Medulla oblongata (tissue), 1 donor: Measurements from ENCODE around the gene RHBDL2.
"Not testable (repeated sequence)": the region's sequence is repeated elsewhere in the genome, so short reads cannot be mapped to it uniquely, and the experiment has no call there.

Experiments
- DNase-seq: peaks from one replicate; pipeline ENCODE4 v3.0.0-alpha.2; 2015; ENCODE audit errors: extremely low spot score

RHBDL2 gene

GRCh38 chr1:38941527-38942019 lies at the start of gene RHBDL2:
TSS of gene RHBDL2 (minus strand) at chr1:38941830. CDS start at chr1:38919212, 22,618 bp downstream.
- peak; percentile 88 for DNase-seq

- peak; percentile 97 for DNase-seq
Observed at GRCh38 chr1:38990738-38991637, 49.4 kb upstream of the RHBDL2 start, which contains the start of gene AKIRIN1. TSS of gene AKIRIN1 (plus strand) at chr1:38991276. CDS start at chr1:38991381, 105 bp downstream.

- no peak for DNase-seq
Observed at GRCh38 chr1:38990386-38990737, 48.7 kb upstream of the RHBDL2 start.

- DNase-seq, result peak; percentile 21
Observed at GRCh38 chr1:38989979-38990378, 48.3 kb upstream of the RHBDL2 start.

- not testable (repeated sequence) for DNase-seq
Observed at GRCh38 chr1:38979380-38979779, 37.8 kb upstream of the RHBDL2 start.

GRCh38 chr1:38978245-38978542 lies 36.6 kb upstream of the RHBDL2 start:
- not testable (repeated sequence) for DNase-seq

- not testable (repeated sequence) for DNase-seq
Observed at GRCh38 chr1:38977399-38978244, 36.0 kb upstream of the RHBDL2 start.

- DNase-seq, result no peak
Observed at GRCh38 chr1:38973659-38974437, 32.2 kb upstream of the RHBDL2 start.

GRCh38 chr1:38973145-38973544 lies 31.5 kb upstream of the RHBDL2 start:
- DNase-seq, result not testable (repeated sequence)

GRCh38 chr1:38964140-38964548 lies 22.5 kb upstream of the RHBDL2 start:
- peak; percentile 21 for DNase-seq

GRCh38 chr1:38962560-38962959 lies 20.9 kb upstream of the RHBDL2 start:
- no peak for DNase-seq

- peak; percentile 22 for DNase-seq
Observed at GRCh38 chr1:38962113-38962512, 20.5 kb upstream of the RHBDL2 start.

GRCh38 chr1:38958967-38959366 lies 17.3 kb upstream of the RHBDL2 start:
- DNase-seq, result no peak

GRCh38 chr1:38953433-38953860 lies 11.8 kb upstream of the RHBDL2 start:
- no peak for DNase-seq

GRCh38 chr1:38950553-38950952 lies 8.9 kb upstream of the RHBDL2 start:
- no peak for DNase-seq

GRCh38 chr1:38944547-38944946 lies 2.9 kb upstream of the RHBDL2 start:
- no peak for DNase-seq

- no peak for DNase-seq
Observed at GRCh38 chr1:38942664-38943428, 1.2 kb upstream of the RHBDL2 start.

GRCh38 chr1:38941093-38941492 lies 537 bp downstream of the RHBDL2 start:
- no peak for DNase-seq

GRCh38 chr1:38940339-38941047 lies 1.1 kb downstream of the RHBDL2 start:
- no peak for DNase-seq

GRCh38 chr1:38938722-38939260 lies 2.8 kb downstream of the RHBDL2 start:
- no peak for DNase-seq
